ENCODE measurements around the gene BAIAP2L2. TPM values are rescaled to one million over a fixed set of nuclear protein-coding genes. Genes with fewer than 3 reads are reported as not detected.

Gene BAIAP2L2
- polyA plus RNA-seq, 1 experiment: 1.3 TPM

DNA sequence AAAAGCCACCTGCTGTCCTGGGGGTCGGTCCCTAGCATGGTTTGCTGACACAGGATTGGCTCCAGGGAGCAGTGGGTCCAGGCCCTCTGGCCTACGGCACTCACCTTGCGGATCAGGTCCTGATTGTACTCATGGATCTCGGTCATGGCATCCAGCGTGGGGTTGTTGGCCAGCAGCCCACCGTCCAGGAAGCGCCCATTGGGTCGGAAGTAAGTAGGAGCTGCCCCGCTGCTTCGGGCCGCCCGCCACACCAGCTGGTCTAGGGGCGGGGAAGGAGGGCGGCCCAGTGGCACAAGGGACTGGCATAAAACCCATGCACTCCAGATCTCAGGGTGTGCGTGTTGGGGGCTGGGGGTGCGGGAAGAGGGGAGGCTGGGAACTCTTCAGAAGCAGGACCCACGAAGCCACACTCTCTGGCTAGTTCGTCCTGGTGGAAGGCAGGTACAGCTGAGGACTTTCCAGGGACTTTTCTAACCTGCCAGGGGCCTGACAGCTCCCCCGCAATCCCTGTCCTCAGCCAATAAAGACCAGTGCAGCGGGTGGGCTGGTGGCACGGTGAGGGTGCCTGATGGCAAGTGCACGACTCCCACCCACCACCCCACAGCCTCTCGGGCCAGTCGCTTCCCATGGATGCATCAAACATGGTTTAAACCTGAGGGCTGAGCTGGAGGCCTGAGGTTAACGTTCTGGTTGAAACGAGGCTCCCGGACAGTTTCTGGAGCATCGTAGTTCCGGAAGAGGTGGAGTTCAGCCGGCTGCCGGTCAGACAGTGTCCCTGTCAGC lies 5.1 kb upstream of the BAIAP2L2 start:
- POLR2A ChIA-PET: no interaction called here
- DNase-seq (ENCODE audit: low read depth): no peak

GRCh38 chr22:38114484-38115398 lies 4.3 kb upstream of the BAIAP2L2 start:
- DNase-seq (ENCODE audit: low read depth): peak; percentile 15
- Histone ChIP-seq H3K4me3 (ENCODE audit: low read depth, low read length) (no peak overlapping the region), H3K36me3 (ENCODE audit: control insufficient read depth, insufficient read depth, low read length) (no peaks in the 10 kb centered on the region), H3K27me3 (ENCODE audit: control insufficient read depth, insufficient read depth, low read length) (no peaks in the 10 kb centered on the region)
- ChIA-PET CTCF (interaction anchor here (0.6 to 2.9 kb wide), 41 partner anchors 9 to 239 kb away, joined by 3 to 30 read pairs (median 5); partner anchors contain the start of genes MAFF and PICK1), POLR2A (no interaction called here)
- TF ChIP-seq CTCF (IDR thresholded peaks at IDR 0.05; ENCODE audit: insufficient read depth, low read depth, low read length): peak; percentile 99

More for the DNA sequence above, 5.1 kb upstream of the BAIAP2L2 start:
- H3K27me3 ChIP-seq (ENCODE audit: control insufficient read depth, insufficient read depth, low read length): no peaks in the 10 kb centered on the region
- CTCF ChIA-PET: interaction anchor here (1.1 to 2.7 kb wide), 6 partner anchors 15 to 141 kb away, joined by 3 to 18 read pairs (median 12); partner anchors contain the start of gene MAFF
- H3K36me3 ChIP-seq (ENCODE audit: control insufficient read depth, insufficient read depth, low read length): no peaks in the 10 kb centered on the region
- H3K4me3 ChIP-seq (ENCODE audit: low read depth, low read length): no peak overlapping the region
- no peak for TF ChIP-seq CTCF (IDR thresholded peaks at IDR 0.05; ENCODE audit: insufficient read depth, low read depth, low read length)

DNA sequence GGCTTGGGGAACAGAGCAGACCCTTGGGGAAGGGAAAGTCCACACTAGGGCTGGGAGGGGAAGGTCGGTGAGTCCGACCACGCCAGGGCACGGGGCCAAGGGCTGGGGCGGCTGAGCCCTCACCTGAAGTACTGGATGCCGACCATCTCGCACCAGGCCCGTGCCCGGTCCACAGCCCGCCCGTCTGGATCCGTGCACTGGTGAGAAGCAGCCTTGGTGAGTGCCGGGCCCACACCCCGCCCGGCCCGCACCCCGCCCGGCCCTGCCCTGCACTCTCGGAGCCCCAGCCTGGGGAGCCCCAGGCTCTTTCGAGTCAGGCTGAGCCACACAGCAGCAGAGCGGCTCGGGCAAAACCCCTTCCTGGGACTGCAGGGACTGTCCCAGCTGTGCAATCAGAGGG lies 1.9 kb upstream of the BAIAP2L2 start:
- no peak overlapping the region for H3K4me3 ChIP-seq (ENCODE audit: low read depth, low read length)
- CTCF ChIA-PET: interaction anchor here (0.7 to 2.9 kb wide), 4 partner anchors 11 to 146 kb away, joined by 3 to 30 read pairs (median 4); partner anchors contain the start of gene MAFF
- no peak for TF ChIP-seq CTCF (IDR thresholded peaks at IDR 0.05; ENCODE audit: insufficient read depth, low read depth, low read length)
- DNase-seq (ENCODE audit: low read depth): no peak
- no peaks in the 10 kb centered on the region for H3K36me3 ChIP-seq (ENCODE audit: control insufficient read depth, insufficient read depth, low read length)
- no peaks in the 10 kb centered on the region for H3K27me3 ChIP-seq (ENCODE audit: control insufficient read depth, insufficient read depth, low read length)
- POLR2A ChIA-PET: no interaction called here

GRCh38 chr22:38111925-38112355 lies 1.5 kb upstream of the BAIAP2L2 start:
- DNase-seq (ENCODE audit: low read depth): no peak
- CTCF ChIA-PET: interaction anchor here (1.1 to 1.3 kb wide), 3 partner anchors 10 to 147 kb away, joined by 3 to 4 read pairs (median 3); no protein-coding TSS in a partner anchor
- Histone ChIP-seq H3K27me3 (ENCODE audit: control insufficient read depth, insufficient read depth, low read length) (no peaks in the 10 kb centered on the region), H3K4me3 (ENCODE audit: low read depth, low read length) (no peak overlapping the region), H3K36me3 (ENCODE audit: control insufficient read depth, insufficient read depth, low read length) (no peaks in the 10 kb centered on the region)
- POLR2A ChIA-PET: no interaction called here
- TF ChIP-seq CTCF (IDR thresholded peaks at IDR 0.05; ENCODE audit: insufficient read depth, low read depth, low read length): no peak

All from BJ (cell line).